LNCAP (cell line): ENCODE measurements around the gene EXOC7.

ENCODE experiments used
- TF ChIP-seq, protein P1 (sequence below): fragments of 450-650 bp; IDR thresholded peaks from 2 replicates; pipeline ENCODE4 v1.5.1; 2017; ENCODE audit warnings: mild to moderate bottlenecking

EXOC7 gene

DNA sequence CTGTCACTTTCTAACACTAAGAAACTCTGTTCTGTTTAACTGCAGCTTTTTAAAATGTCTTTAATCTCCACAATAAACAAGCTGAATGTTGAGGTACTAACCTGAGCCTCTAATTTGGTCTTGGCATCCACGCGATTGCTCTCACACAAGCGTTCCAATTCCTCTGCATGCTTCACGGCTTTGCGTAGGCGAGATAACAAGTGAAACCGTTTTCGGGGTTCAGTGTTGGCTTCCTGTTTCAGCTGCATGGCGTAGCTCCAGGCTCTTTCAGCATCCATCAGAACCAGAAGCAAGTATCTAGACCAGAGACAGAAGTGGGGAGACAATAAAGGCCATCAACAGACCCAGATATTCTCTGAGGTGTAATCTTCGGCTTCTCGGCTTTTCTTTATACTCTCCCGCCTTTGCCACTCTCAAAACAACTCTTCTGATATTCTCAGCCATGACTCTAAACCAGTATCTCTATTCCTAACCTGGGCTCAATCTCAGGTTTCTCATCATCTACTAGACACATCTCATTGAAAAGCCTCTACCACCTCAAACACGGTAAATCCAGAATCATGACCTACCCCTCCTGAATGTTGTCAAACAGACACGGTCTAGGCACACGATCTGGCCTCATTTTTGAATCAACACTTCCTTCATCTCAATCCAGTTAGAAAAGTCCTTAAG, 39.6 kb downstream of the EXOC7 start:
- TF ChIP-seq, protein P1, sequence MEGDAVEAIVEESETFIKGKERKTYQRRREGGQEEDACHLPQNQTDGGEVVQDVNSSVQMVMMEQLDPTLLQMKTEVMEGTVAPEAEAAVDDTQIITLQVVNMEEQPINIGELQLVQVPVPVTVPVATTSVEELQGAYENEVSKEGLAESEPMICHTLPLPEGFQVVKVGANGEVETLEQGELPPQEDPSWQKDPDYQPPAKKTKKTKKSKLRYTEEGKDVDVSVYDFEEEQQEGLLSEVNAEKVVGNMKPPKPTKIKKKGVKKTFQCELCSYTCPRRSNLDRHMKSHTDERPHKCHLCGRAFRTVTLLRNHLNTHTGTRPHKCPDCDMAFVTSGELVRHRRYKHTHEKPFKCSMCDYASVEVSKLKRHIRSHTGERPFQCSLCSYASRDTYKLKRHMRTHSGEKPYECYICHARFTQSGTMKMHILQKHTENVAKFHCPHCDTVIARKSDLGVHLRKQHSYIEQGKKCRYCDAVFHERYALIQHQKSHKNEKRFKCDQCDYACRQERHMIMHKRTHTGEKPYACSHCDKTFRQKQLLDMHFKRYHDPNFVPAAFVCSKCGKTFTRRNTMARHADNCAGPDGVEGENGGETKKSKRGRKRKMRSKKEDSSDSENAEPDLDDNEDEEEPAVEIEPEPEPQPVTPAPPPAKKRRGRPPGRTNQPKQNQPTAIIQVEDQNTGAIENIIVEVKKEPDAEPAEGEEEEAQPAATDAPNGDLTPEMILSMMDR: no peak

DNA sequence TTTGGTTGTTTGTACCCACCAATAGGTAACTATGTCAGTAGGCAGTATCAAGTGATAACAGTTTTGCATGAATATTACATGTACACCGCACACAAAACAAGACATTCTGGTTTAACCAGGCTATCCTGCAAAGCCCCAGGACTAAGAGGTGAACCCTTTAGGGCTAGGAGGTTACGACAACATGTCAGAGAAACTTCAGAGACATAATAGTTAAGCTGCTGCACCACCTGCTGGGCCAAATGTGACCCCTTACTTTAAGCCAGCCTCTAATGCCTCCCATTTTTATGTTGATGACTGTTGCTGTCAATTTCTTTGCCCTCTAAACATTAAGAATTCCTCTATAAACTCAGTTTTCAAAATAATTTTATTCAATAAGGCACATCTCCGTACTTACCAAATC, 46.7 kb downstream of the EXOC7 start:
- TF ChIP-seq, protein P1: no peak

DNA sequence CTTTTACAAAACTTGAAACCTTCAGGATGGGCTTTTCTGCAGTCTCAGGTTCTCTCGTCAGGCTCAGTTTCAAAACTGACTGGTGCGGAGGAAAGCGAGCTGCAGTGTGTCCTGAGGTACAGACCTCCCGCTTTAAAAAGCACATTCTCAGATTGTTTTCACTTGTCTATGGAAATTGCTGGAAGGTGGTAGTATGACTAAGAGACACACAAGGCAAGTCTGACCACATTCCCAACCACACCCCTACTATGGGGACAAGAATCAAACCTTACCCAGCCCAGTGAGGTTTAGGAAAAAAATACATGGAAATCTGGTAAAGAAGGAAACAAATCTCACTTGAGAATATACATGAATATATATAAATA, 49.5 kb downstream of the EXOC7 start:
- TF ChIP-seq, protein P1: no peak

DNA sequence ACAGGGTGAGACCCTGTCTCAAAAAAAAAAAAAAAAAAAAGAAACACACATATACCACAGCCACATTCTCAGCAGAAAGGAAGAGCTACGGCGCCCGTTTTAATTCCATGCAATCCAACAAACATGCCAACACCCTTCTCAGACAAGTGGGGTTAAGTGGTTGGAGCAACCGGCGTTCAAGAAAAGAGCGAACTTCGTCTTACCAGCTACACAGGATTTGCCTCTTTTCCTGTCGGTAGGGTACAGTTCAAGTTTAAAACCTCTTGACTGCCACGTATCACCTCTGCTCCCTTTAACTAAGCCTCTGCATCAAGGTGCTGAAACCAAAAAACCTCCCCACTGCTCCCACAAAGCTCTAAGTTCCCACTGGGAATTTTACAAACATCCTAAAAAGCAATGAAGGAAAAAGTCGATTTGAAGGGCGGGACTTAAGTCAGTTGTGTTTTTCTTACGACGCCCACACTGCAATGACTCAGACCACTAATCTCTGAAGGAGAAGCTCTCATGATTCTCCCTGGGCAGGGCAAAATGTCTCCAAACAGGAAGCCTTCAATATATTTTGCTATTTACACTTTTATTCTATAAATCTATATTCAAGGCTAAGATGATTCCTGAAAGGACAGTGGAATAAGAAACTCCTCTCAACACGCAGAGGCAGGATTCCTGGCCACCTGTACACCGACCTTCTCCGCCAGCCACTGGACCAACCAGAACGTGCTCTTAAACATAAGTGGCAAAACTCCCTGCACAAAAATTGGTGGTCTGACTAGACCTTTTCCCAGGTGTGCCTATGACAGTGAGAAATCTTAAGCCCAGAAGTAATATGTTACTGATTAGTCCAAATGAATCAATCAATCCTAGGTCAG, 50.1 kb downstream of the EXOC7 start:
- TF ChIP-seq, protein P1: no peak

DNA sequence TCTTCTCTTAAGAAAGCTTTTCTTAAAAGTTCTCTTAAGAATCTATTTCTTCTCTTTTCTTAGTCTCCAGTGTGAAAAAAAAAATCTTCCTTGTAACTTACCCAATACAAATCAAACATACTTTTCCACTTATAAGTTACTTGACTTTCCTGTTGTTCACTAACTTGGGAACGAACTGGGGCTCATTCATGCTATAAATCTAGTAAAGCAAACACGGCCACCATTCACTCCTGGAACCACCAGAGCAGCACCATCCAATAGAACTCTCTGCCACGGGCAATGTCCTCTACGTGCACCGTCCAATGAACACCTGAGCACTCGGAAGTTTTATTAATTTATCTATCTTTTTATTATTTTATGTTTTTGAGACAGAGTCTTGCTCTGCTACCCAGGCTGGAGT, 52.0 kb downstream of the EXOC7 start:
- TF ChIP-seq, protein P1: no peak

DNA sequence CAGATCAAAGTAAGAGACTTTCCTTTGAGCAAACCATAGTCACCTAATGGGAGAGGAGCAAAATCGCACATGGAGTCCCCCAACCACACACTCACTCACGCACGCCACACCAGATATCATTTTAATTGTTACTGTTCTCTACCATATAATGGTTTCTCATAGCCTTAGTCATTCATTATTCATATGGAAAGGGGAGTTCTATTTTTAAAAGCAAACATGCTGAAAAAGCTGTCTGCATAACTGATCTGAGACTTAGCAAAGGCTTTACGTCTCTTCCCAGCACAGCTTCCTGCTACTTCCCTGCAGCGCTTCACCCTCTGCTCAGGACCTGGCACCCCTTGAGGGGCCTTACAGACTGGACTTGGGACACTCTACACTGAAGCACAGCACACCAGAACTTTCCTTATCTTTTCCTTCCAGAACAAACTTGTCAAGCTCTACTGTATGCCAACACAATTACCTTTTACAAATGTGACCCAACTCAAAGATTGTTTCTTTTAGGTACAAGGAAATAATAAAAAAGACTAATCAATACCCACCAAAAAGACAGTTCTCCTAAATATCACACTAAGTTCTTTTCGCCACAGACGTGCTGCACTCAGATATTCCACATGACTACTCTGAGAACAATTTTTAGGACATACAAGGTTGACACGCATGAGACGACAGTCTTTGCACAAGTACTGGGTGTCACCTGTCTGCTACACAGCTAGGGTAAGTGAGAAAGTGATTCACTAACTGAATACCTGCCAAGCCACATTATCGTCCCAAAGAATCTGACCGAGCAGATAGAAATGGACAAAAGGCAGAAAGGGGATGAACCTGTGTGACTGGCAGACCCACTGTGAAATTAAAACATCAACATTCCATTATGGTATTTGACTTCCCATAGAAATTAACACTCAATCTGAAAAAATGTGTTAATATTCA, 52.8 kb downstream of the EXOC7 start:
- TF ChIP-seq, protein P1: no peak

DNA sequence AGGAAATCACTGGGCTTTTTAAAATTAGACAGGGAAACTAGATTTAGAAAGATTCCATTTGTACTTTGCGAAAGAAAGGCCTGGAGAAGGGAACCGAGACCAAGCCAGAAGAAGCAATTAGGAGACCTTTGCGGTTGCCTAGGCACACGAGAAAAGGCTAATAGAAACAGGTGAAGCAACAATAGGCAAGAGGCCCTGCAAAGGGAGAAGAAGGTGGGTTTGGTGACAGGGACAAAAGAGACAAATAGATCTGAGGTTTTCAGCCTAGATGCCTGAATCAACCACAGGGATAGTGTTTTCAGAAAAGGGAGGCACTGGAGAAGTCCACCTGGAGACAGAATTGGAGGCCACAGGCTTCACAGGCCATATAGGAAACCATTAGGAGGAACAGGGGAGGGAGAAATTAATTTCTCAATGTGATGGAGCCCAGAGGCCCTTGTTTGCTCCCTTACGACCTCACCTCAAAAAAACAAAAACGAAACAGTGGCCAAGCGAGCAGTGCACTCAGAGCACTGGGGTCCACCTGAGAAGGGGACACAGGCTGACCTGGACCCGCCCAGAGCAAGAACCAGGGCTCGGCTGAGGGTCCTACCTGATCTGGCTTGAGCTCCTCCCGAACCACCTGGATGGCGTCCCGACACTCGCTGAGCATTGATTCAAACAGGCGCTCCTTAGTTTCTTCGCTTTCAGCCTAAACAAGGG, 53.6 kb downstream of the EXOC7 start:
- TF ChIP-seq, protein P1: no peak
